NOMO-1 treated with dmso at 0.1 percent for 144 hours (cell line): ENCODE measurements around the gene RGS5.

Experiments
- DNase-seq: peaks from one replicate; lab custom pipeline; 2025; ENCODE audit not compliant: unreplicated experiment; lab: John Stamatoyannopoulos, UW

Gene RGS5

DNA sequence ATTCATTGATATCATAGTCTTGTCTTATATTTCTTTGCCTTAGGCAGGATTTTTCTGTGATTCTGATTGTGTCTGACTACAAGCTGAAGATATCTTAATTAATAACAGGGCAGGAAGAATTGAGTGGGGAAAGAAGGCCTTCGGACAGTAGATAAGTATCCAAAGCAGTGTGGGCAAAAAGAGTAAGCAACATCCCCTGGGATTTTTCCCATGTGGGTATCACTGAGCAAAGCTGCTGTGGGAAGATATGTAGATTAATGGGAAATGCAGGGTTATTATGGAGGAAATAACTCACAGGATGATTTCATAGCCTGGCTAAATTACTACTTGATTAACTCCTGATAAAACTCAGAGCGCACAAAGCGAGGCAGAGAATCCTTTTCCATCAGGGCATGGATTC, 55.7 kb downstream of the RGS5 start:
- DNase-seq = no peak

DNA sequence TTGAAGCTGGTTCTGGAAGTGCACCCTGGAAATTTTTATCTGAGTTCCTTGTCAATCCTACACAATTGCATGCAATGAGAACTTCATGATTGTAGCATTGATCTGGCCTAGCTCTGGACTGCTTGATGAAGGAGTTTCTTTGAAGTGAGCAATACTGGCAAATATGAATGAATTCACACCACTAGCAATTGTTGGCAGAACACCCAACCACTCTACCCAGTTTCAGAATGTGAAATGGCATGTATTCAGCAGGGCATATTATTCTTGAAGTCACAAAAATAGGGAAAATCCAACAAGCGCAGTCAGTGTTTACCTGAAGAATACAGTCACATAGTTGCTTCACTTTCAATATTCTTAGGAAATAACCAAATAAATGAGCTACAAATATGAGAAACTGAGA, 57.3 kb downstream of the RGS5 start:
- DNase-seq = no peak

DNA sequence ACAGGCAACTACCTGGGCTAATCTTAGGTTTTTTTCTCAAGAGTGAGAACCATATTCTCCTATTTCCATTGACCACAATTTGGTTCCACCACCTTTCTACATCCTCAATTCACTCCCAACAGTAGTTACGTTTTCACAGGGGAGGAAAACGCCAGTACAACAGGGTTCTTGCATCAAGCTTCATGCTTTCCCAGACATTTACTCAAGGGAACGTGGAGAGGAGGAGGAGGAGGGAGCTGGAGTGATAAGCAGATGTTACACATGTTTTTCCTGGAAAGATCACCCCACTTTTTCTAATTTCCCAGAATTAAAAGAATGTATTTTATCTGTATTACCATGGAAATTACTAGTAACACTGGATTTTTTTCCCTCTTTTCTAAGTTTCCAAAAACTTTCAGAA, 58.3 kb downstream of the RGS5 start:
- no peak for DNase-seq

DNA sequence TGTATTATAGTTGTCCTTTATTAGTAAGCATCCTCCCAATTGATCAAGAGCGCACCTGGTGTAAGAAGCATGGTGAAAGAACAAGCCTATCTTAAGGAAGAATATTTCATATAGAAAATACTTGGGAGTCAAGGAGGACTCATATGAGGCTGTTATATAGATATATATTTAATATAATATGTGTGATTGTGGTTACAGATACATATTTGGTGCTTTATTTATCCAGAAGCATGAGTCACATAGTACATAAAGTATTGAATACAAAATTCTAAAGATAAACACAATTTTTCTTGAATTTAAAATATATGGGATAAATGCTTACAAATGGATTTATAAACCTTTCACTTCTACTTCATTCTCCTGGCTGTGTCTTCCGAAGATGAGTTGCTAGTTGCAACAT, 60.6 kb downstream of the RGS5 start:
- DNase-seq = no peak

DNA sequence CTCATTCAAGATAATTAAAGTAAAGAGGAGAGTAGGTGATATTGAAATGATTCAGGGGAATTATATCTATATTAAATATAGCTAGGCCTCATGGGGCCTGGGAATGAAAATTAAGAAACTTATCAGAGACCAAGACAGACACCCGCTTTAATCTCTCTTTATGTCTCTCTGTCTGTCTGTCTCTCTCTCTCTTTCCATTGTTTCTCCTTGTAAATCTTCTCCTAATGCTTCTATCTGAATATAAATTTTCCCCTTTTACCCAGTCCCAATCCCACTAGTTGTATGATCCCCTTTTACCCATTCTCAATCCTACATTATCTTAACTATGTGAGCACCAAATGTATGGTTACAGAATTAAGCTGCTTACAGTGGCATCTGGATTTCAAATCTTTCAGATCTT, 61.2 kb downstream of the RGS5 start:
- DNase-seq = no peak

DNA sequence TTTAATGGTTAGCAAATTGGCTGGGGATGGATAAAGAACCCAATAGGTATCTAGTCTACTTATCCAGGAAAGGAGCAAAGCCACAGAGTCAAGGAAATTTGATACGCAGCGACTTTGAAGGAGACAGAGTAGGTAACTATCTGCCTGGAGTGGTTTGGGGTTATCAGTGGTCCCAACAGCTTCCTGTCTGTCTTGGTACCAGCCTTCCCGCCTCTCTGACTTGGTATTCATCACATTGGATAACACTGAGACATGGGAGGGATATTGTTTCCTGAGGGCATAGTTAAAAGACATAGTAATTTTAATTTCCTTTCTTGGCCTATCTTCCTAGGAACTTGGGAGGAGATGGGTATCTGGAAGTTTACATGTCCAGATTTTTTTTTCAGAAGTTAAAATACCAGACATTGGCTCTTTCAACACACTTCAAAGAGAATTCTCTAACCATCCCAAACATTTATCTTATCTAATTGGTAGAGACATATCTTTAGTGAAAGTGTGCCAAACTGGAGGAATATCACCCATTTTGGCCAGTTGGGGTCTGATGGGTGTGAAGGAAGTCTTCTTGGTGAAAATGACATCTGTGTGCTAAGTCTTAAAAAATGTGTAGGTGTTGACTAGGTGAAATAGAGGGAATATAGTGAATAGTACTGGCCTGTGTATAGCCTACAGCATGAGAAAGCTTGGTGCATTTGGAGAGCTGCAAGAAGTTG, 65.0 kb downstream of the RGS5 start:
- DNase-seq = no peak

DNA sequence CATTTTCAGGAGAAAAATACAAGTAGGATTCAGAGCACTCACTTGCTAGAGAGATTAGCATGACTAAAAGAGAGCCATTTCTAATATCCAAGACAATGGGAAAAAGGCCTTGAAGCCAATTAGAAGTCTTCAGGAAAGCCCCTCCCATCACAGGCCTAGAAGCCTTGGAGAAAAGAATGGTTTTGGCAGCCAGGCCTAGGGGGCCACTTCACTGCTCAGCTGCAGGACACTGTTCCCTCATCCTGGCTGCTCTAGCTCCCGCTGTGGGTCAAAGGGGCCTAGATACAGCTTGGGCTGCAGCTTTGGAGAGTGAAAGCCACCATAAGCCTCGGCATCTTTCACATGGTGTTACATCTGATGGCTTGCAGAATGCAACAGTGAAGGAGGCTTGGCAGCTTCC, 70.7 kb downstream of the RGS5 start:
- no peak for DNase-seq

DNA sequence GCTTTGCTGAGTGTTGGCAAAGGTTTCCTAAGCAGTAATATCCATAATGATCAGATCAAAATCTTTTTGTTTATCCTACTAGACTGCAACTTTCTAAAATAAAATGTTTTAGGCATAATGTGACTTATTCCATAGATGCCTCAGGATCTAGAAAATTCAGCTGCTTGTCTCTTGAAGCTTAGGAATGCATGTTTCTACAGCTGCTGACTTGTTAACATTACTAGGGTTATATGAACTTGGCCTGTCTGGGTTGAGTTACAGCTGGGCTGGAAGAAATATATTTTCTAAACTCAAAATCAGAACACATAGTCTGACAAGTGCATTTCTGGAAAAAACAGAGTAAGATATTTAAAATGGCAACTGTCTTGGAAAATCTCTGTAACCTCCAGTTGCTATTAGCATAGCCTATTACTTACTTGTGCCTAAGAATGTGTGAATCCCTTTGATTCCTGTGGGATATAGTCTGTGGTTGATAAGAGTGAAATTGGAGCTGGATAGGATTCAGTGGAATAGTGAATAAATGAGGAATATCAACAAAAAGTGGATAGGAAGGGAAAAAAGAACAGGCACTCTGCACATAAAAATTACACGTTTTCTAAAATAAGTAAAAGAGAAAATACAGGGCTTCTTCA, 72.4 kb downstream of the RGS5 start:
- no peak for DNase-seq

DNA sequence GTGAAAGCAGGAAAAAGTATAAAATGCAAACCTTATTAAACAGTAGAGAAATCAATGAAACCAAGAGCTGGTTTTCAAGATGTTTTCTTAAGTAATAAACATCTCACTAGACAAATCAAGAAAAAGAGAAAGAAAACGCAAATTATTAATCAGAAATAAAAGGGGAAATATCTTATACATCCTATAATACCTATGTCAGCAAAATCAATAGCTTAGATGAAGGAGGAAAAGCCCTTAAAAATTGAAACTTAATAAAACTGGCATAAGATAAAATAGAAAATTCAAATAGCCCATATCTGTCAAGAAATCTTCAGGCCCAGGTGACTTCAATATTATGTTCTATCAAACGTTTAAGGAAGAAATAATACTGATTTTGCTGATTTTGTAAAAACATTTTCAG, 74.4 kb downstream of the RGS5 start:
- DNase-seq = no peak

DNA sequence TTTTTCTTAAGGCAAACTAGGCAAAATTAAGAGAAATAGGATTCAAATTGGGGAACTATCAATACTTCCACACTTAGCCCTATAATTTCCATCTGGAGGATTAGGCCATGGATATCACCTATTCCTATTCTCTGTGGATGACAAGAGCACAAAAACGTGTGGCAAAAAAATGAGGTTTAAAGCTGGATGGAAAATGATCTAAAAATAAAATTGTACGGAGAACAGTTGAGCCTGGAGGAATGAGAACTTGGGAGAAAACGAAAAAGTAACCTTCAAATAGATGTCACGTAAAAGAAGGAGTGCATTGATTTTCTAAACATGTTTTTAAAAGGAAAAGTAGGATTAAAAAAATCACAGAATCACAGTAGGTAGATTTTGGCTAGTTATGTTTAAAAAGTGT, 77.9 kb downstream of the RGS5 start:
- DNase-seq = no peak

DNA sequence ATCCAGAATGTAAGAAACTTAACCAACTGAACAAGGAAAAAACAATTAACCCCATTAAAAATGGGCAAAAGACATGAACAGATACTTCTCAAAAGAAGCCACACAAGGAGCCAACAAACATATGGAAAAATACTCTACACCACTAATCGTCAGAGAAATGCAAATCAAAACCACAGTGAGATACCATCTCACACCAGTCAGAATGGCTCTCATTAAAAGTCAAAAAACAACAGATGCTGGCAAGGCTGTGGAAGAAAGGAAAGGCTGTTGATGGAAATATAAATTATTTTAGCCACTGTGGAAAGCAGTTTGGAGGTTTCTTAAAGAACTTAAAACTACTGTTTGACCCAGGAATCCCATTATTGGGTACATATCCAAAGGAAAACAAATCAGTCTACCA, 82.3 kb downstream of the RGS5 start:
- DNase-seq = no peak

DNA sequence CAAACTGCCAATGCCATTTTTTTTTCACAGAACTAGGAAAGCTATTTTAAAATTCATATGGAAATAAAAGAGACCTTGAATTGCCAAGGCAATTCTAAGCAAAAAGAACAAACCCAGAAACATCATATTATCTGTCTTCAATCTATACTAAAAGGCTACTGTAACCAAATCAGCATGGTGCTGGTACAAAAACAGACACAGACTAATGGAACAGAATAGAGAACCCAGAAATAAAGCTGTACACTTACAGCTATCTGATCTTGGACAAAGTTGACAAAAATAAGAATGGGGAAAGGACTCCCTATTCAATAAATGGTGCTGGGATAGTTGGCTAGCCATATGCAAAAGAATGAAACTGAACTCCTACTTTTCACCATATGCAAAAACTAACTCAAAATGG, 83.0 kb downstream of the RGS5 start:
- DNase-seq = no peak

DNA sequence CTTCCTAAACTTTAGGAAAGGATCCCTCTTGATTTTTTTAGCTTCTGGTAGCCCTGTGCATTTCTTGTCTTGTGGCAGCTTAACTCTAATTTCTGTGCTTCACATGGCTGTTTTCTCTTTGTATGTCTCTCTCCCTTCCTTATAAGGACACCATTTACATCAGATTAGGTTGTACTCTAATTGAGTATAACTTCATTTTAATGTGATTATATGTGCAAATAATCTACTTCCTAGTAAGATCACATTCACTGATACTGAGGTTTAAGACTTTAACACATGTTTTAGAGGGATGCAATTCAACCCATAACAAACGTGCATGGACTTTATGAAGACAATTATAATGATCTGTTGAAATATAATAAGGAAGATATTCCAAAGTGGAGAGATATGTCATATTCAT, 86.8 kb downstream of the RGS5 start:
- no peak for DNase-seq

DNA sequence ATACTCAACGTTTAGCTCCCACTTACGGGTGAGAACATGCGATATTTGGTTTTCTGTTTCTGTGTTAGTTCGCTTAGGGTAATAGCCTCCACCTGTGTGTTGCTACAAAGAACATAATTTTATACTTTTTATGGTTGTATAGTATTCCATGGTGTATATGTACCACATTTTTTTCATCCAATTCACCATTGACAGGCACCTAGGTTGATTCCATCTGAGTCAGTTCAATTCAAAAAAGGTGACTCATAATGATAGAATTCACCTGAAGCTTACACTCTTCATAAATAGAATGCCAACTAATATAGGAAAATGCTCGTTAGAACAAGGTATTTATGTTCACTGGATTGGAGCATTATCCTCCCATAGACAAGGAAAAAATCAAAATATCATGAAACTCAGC, 95.1 kb downstream of the RGS5 start:
- DNase-seq = no peak

DNA sequence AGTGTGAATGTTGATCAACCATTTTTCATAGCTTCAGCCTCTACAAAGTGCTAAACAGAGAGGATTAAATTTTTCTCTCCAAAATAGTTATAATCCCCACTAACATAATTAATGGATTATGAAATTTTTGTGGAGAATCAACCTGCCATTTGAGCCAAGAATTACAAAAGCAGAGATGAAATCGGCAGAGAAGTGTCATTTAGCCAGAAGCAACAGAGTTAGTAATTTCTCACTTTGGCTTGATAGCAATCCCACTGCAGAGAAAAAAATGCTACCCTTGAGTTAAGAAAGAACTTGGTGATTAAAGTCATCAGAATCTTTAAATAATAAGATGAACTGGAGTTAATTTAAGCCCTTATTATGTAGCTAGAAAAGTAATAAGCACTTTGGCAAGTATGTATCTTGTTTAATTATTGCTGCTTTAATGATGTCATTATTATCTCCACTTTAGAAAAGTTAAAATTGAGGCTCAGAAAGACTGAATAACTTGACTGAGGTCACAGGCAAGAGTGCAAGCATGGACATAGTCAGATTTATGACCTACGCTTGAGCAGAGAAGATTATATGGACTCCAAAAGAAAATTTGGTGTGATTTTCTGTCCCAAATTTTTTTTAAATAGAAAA, 96.2 kb downstream of the RGS5 start:
- DNase-seq = no peak

DNA sequence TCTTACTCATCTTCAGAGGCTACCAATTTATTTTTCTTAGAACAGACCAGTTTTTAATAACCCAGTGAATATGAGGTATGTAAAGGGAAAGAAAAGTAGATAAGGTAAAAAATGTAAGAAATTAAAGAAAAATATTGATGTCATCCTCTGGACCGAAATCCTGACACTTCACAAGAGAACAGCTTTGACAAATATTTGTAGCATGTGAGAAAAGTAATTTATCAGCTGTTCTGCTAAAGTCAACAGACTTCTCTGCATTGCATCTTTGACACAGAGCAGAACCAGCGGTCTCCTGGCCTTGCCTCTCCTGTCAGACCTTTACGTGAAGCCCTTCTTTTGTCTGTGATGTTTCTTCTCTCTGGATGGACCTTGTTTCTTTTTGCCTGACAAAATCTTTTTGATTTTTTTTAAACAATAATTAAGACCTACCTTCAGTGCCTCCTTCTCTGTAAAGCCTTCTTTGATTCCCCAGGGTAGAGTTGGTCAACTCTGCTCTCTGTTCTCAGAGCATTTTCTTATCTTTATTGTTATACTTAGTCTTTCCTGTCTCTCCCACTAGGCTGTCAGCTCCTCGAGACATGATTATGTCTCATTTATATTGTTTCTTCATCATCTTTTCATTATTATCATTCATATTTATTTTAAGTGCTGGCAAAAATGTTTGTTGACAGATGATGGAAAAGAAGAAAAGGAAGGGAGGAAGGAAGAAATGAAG, 98.2 kb downstream of the RGS5 start:
- DNase-seq = no peak

DNA sequence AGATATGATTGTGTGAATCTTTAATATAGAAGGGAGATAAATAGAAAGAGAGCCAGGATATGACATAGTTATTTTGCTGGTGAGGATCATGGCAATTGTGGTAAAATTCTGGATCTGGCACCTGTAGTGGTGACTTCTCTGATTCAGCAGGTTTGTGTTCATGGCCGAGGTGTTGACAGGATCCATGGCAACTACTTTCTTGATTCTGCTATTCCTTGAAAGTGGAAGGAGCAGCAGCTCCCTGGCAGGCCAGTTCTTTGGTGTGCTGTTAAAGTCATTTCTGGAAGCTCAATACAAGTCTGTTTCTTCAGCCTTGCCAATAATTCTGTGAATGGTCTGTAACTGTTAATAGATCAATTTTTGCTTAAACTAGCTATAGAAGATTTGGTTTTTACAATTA, 100.1 kb downstream of the RGS5 start:
- no peak for DNase-seq

DNA sequence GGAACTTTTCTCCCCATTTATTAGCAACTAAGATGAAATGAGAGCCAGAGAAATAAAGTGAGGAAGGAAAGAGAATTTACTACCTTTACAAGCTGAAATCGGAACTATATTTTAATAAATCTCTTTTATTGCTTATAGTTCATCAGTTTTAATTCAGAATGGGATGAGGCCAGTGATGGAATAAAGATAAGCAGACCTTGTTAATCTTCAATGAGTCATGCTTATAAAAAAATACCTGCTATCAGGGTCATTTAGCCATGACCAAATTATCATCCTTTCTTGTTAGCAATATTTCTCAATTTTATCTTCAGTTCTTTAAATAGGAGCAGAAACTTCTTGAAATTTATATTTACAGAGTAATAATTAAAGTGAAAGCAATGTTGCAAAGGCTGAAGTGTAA, 107.5 kb downstream of the RGS5 start:
- DNase-seq = no peak

DNA sequence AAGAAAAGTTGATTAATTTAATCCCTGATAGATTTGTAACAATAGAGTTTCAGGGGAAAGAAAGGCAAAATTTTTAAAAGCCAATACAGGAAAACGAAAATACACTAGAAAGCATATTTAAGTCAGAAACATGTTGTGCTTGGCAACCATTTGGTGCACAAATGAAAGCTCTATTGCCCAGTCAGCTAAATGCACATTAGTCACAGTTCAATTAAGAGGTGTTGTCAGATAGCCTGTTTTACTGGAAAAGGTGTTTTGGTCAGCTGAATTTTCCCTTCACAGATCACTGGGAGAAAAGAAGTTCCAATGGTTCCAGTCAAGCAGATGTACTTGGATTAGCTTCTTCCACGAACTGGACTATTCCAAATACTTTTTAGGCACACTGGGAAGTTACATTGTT, 108.1 kb downstream of the RGS5 start:
- DNase-seq = no peak

DNA sequence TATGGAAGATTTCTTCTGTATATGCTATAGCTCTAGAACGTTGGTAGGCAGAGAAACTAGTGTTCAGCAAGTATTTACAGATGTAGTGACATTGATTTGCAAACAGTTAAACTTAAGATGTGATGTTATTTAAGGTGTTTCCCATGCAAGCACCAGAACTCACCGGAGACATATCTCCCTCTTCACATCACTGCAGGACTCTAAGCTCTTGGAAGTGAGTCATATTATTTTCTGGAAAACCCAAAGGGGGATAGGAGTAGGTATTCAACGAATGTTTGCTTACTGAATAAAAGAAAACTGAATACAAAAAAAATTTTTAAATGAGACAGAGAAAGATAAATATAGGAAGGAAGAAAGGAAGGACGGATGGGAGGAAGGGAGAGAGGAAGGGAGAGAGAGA, 108.5 kb downstream of the RGS5 start:
- no peak for DNase-seq

DNA sequence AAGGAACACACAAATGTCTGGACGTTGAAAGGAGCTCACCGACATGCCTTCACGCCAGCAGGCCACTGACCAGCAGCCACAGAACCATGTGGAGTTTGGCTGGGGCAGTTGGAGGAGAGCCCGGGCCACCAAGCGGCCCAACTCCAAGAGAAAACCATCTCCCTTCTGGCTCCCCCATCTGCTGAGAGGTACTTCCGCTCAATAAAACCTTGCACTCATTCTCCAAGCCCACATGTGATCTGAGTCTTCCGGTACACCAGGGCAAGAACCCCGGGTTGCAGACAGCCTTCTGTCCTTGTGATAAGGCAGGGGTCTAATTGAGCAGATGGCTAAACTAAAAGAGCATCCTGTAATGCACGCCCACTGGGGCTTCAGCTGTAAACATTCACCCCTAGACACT, 109.1 kb downstream of the RGS5 start:
- no peak for DNase-seq

DNA sequence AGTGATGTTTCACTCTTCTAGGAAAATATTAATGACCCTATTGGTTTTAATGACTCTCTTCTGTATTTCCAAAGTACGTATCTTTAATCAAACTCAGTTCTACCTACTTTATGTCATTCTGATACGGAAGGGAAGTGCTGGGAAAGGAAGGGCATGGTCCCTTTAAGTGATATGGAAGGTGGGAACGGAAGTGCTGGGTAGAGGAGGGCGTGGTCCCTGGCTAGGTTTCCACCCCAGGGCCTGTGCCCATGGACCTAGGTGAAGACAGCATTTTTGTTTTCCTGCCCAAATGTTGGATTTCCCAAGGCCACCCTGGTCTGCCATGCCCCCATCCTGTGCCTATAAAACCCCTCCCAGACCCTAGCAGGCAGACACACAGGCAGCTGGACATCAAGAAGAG, 109.5 kb downstream of the RGS5 start:
- DNase-seq = no peak
